Gastrocnemius medialis (tissue), 4 donors: Measurements from ENCODE around the gene ENKD1.

Source experiments
- POLR2A ChIP-seq, 2 donors: fragments of 450-650 bp; IDR thresholded peaks; one replicate each; pipeline ENCODE4 v1.6.1; 2017; ENCODE audit warnings: antibody characterized with exemption in 2 of 2, mild to moderate bottlenecking in 2 of 2, moderate library complexity in 2 of 2
- TF ChIP-seq, protein P1 (sequence below), 5 experiments: fragments of 450-650 bp in 3 of 5; fragments of 200-600 bp in 2 of 5; sonication (generic) in 2 of 5; IDR thresholded peaks in 4 of 5; conservative IDR thresholded peaks in 1 of 5; 1 replicate in 4 of 5; 2 replicates in 1 of 5; pipeline ENCODE4 v1.5.1; 2016 to 2019; ENCODE audit warnings: antibody characterized with exemption in 5 of 5, mild to moderate bottlenecking in 3 of 5, moderate library complexity in 3 of 5

DNA sequence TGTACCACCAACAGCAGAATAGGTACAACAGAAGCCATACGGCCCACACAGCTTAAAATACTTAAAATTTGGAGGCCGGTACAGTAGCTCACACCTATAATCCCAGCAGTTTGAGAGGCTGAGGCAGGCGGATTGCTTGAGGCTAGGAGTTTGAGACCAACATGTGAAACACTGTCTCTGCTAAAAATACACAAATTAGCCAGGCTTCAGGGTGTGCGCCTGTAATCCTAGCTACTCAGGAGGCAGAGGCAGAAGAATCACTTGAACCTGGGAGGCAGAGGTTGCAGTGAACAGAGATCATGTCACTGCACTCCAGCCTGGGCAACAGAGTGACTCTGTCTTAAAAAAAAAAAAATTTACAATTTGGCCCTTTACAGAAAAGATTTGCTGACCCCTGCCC is 35.6 kb upstream of the ENKD1 start:
- TF ChIP-seq, protein P1, sequence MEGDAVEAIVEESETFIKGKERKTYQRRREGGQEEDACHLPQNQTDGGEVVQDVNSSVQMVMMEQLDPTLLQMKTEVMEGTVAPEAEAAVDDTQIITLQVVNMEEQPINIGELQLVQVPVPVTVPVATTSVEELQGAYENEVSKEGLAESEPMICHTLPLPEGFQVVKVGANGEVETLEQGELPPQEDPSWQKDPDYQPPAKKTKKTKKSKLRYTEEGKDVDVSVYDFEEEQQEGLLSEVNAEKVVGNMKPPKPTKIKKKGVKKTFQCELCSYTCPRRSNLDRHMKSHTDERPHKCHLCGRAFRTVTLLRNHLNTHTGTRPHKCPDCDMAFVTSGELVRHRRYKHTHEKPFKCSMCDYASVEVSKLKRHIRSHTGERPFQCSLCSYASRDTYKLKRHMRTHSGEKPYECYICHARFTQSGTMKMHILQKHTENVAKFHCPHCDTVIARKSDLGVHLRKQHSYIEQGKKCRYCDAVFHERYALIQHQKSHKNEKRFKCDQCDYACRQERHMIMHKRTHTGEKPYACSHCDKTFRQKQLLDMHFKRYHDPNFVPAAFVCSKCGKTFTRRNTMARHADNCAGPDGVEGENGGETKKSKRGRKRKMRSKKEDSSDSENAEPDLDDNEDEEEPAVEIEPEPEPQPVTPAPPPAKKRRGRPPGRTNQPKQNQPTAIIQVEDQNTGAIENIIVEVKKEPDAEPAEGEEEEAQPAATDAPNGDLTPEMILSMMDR (IDR thresholded peaks at IDR 0.05 in 4 of 5, conservative IDR thresholded peaks at IDR 0.05 in 1 of 5) = no peak
- peak; percentile 11 to 47 for TF ChIP-seq POLR2A (IDR thresholded peaks at IDR 0.05)
